ENCODE data around the gene TNC.

Gene TNC

DNA sequence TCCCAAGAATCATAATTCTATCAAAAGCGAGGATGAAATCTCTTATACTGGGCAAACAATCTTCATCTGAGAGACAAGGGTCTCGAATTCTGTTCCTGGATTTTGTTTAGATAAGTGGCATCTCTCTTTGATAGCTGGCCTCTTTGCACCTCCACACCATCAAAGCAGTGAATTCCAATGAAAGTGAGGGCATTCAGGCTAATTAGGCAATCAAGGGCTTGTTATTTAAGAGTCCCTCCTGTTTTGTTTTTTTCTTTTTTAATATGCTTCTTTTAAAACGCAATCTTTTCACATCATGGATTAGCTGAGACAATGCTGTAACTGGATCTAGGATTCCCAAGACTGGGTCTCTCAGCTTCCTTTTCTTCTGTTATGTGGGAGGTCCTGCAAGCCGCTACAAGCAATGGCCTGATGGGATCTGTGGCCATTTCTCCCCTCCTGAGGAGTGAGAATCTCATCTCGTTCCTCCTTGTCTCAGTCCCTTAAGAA lies 67.9 kb downstream of the TNC start:
- no peak overlapping the region for H3K9ac ChIP-seq (ENCODE audit: low read length)
- peak; percentile 56 for DNase-seq
- H3K4me3 ChIP-seq (ENCODE audit: low read length) = no peak overlapping the region
- no peak overlapping the region for H3K4ac ChIP-seq (ENCODE audit: low read depth, low read length)
- H2BK5ac ChIP-seq (ENCODE audit: low read length) = no peak overlapping the region
- no peaks in the 10 kb centered on the region for H3K4me1 ChIP-seq (ENCODE audit: control insufficient read depth, low read depth, low read length)
- no peaks in the 10 kb centered on the region for H3K79me1 ChIP-seq (ENCODE audit: low read length)
- WGBS (ENCODE audit: extremely low coverage, insufficient coverage, low lambda C conversion rate) = no CpG with 5 or more reads among the region's 5 CpGs
- H3K36me3 ChIP-seq (ENCODE audit: control insufficient read depth, insufficient read depth, low read length) = no peaks in the 10 kb centered on the region
- H4K8ac ChIP-seq (ENCODE audit: low read depth, low read length) = no peak overlapping the region
- H3K18ac ChIP-seq (ENCODE audit: low read length) = no peak overlapping the region
- H2BK15ac ChIP-seq (replicated peaks; ENCODE audit: low read depth) = no peak overlapping the region
- H3K27ac ChIP-seq (ENCODE audit: low read depth, low read length) = no peak overlapping the region
- H4K5ac ChIP-seq (ENCODE audit: low read length) = no peak overlapping the region
- H3K79me2 ChIP-seq (ENCODE audit: control insufficient read depth, insufficient read depth, low read length) = no peaks in the 10 kb centered on the region
- no peak overlapping the region for H3K23ac ChIP-seq (ENCODE audit: low read length)
- H2AK5ac ChIP-seq (ENCODE audit: low read length) = no peak overlapping the region
- H2BK120ac ChIP-seq (ENCODE audit: low read depth, low read length) = no peak overlapping the region
- H3K4me2 ChIP-seq (ENCODE audit: low read length) = no peak overlapping the region
- H3K27me3 ChIP-seq (ENCODE audit: insufficient read depth, low read length, poor library complexity) = no peaks in the 10 kb centered on the region
- H3K56ac ChIP-seq (ENCODE audit: low read length) = no peak overlapping the region

DNA sequence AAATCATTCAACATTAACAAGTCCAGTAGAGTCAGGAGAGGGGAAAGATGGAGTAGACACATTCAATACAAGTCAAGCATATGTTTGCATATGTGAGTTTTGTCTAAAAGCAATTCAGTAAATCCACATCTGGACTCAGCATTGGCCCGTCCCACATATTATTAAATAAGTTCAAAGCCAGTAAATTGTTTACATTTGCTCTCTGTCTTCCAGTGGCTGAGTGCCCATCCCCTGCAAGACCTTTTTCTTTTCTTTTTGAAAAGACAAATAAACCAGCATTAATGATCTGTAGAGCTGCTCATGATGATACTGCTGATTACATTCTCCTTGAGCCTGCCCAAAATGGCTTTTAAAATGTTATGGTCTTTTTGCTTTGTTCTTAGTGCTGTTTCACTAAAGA lies 71.1 kb downstream of the TNC start:
- WGBS (ENCODE audit: extremely low coverage, insufficient coverage, low lambda C conversion rate) = no CpG with 5 or more reads among the region's 1 CpG
- no peak overlapping the region for H3K27ac ChIP-seq (ENCODE audit: low read depth, low read length)
- H3K4me3 ChIP-seq (ENCODE audit: low read length) = no peak overlapping the region

DNA sequence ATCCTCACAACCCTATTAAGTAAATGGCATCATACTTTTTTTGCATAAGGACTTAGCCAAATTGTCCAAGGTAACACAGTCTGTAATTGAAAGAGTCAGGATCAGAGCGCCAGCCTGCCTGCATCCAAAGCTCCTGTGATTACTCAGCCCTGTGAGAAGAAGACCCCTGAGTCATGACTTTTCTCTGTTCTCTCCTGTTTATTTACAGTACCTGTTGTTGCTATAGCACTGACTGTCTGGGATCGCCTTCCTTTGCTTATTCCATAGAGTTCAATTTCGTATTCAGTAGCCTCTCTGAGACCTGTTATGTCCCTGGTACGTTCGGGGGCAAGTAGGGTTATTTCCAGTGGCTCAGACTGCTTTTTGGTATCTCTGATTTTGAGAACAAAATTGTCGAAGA lies 71.8 kb downstream of the TNC start:
- Histone ChIP-seq H3K23ac (ENCODE audit: low read length) (no peak overlapping the region), H3K4me3 (ENCODE audit: low read length) (no peak overlapping the region), H4K8ac (ENCODE audit: low read depth, low read length) (no peak overlapping the region), H3K36me3 (ENCODE audit: control insufficient read depth, insufficient read depth, low read length) (peaks cover 3% of the 10 kb centered on the region), H3K4ac (ENCODE audit: low read depth, low read length) (no peak overlapping the region), H3K79me1 (ENCODE audit: low read length) (no peaks in the 10 kb centered on the region), H3K56ac (ENCODE audit: low read length) (no peak overlapping the region), H3K4me2 (ENCODE audit: low read length) (no peak overlapping the region), H3K27me3 (ENCODE audit: insufficient read depth, low read length, poor library complexity) (no peaks in the 10 kb centered on the region), H3K79me2 (ENCODE audit: control insufficient read depth, insufficient read depth, low read length) (no peaks in the 10 kb centered on the region), H2BK15ac (replicated peaks; ENCODE audit: low read depth) (no peak overlapping the region), H2BK5ac (ENCODE audit: low read length) (no peak overlapping the region), H3K27ac (ENCODE audit: low read depth, low read length) (no peak overlapping the region), H2AK5ac (ENCODE audit: low read length) (no peak overlapping the region), H3K9ac (ENCODE audit: low read length) (no peak overlapping the region), H3K18ac (ENCODE audit: low read length) (no peak overlapping the region), H2BK120ac (ENCODE audit: low read depth, low read length) (no peak overlapping the region), H4K5ac (ENCODE audit: low read length) (no peak overlapping the region), H3K4me1 (ENCODE audit: control insufficient read depth, low read depth, low read length) (no peaks in the 10 kb centered on the region)
- WGBS (ENCODE audit: extremely low coverage, insufficient coverage, low lambda C conversion rate) = no CpG with 5 or more reads among the region's 6 CpGs
- DNase-seq = peak; percentile 53

More for the DNA sequence above, 71.1 kb downstream of the TNC start:
- Histone ChIP-seq H4K5ac (ENCODE audit: low read length) (no peak overlapping the region), H3K18ac (ENCODE audit: low read length) (no peak overlapping the region), H3K9ac (ENCODE audit: low read length) (no peak overlapping the region), H2AK5ac (ENCODE audit: low read length) (no peak overlapping the region), H4K8ac (ENCODE audit: low read depth, low read length) (no peak overlapping the region), H3K36me3 (ENCODE audit: control insufficient read depth, insufficient read depth, low read length) (peaks cover 2% of the 10 kb centered on the region), H3K79me1 (ENCODE audit: low read length) (no peaks in the 10 kb centered on the region), H2BK120ac (ENCODE audit: low read depth, low read length) (no peak overlapping the region), H3K27me3 (ENCODE audit: insufficient read depth, low read length, poor library complexity) (no peaks in the 10 kb centered on the region), H3K4me1 (ENCODE audit: control insufficient read depth, low read depth, low read length) (no peaks in the 10 kb centered on the region), H3K79me2 (ENCODE audit: control insufficient read depth, insufficient read depth, low read length) (no peaks in the 10 kb centered on the region), H3K4ac (ENCODE audit: low read depth, low read length) (no peak overlapping the region), H3K23ac (ENCODE audit: low read length) (no peak overlapping the region), H2BK5ac (ENCODE audit: low read length) (no peak overlapping the region), H2BK15ac (replicated peaks; ENCODE audit: low read depth) (no peak overlapping the region), H3K56ac (ENCODE audit: low read length) (no peak overlapping the region), H3K4me2 (ENCODE audit: low read length) (no peak overlapping the region)
- no peak for DNase-seq

DNA sequence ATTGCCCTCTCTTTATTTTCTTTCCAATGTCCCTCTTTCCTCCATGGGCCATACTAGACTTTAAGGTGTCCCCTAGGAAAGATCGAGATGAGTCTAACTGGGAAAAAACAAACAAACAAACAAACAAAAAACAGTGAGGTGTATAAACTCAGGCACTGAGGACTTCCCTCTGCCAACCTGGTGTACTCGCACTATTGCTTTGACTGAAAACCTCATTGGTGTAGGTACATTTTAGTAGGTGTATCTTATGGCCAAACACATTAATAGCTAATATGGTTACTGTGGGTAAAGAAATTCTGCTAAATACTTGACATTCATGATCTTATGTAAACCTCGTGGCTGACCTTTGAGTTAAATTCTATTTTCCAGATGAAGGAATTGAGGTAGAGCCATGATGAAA lies 74.3 kb downstream of the TNC start:
- no peak overlapping the region for H3K4me2 ChIP-seq (ENCODE audit: low read length)
- no peak overlapping the region for H2BK5ac ChIP-seq (ENCODE audit: low read length)
- no peak overlapping the region for H3K18ac ChIP-seq (ENCODE audit: low read length)
- H3K79me2 ChIP-seq (ENCODE audit: control insufficient read depth, insufficient read depth, low read length) = no peaks in the 10 kb centered on the region
- H3K9ac ChIP-seq (ENCODE audit: low read length) = no peak overlapping the region
- H3K56ac ChIP-seq (ENCODE audit: low read length) = no peak overlapping the region
- H2BK15ac ChIP-seq (replicated peaks; ENCODE audit: low read depth) = no peak overlapping the region
- no peak overlapping the region for H3K4ac ChIP-seq (ENCODE audit: low read depth, low read length)
- no peak overlapping the region for H2BK120ac ChIP-seq (ENCODE audit: low read depth, low read length)
- no peak for DNase-seq
- H2AK5ac ChIP-seq (ENCODE audit: low read length) = no peak overlapping the region
- H3K4me1 ChIP-seq (ENCODE audit: control insufficient read depth, low read depth, low read length) = no peaks in the 10 kb centered on the region
- no peaks in the 10 kb centered on the region for H3K79me1 ChIP-seq (ENCODE audit: low read length)
- no peak overlapping the region for H4K8ac ChIP-seq (ENCODE audit: low read depth, low read length)
- H3K27ac ChIP-seq (ENCODE audit: low read depth, low read length) = no peak overlapping the region
- no peak overlapping the region for H3K23ac ChIP-seq (ENCODE audit: low read length)
- WGBS (ENCODE audit: extremely low coverage, insufficient coverage, low lambda C conversion rate) = no CpG with 5 or more reads among the region's 3 CpGs
- no peaks in the 10 kb centered on the region for H3K27me3 ChIP-seq (ENCODE audit: insufficient read depth, low read length, poor library complexity)
- peaks cover 3% of the 10 kb centered on the region for H3K36me3 ChIP-seq (ENCODE audit: control insufficient read depth, insufficient read depth, low read length)
- no peak overlapping the region for H3K4me3 ChIP-seq (ENCODE audit: low read length)
- H4K5ac ChIP-seq (ENCODE audit: low read length) = no peak overlapping the region

DNA sequence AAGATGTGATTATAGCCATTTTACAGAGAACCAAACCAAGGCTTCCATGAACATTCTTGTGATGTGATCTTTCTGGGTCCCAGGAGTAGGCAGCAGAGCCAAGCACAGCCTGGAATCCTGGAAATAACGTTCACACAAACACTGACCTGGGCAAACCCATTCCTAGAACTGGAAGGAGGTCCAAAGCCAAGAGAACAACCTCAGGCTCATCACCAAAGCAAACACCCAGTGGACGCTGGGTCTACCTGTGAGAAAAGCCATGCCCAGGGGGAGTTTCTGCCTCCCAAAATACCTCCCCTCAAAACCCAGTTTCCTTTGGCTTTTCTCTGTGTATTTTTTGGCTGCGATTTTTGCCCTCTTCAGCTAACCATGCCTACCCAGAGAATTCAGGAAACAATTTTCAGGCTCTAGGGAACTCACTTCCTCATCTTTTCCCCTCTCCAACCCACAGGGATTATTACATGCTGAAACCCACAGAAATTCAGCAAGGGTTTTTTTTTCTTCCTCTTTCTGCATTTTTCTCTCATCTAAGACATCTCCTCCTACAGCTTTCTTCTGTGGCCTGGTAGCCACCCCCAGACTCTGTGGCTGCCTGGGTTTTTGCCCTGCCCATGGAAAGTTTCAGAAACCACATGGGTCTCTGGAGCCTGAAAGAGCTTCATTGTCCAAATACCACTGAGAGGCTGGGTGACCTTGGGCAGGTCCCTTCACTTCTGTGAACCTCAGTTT lies 75.0 kb downstream of the TNC start:
- Histone ChIP-seq H2BK120ac (ENCODE audit: low read depth, low read length) (no peak overlapping the region), H2AK5ac (ENCODE audit: low read length) (no peak overlapping the region), H3K36me3 (ENCODE audit: control insufficient read depth, insufficient read depth, low read length) (peaks cover 6% of the 10 kb centered on the region), H3K56ac (ENCODE audit: low read length) (no peak overlapping the region), H4K8ac (ENCODE audit: low read depth, low read length) (no peak overlapping the region), H3K9ac (ENCODE audit: low read length) (no peak overlapping the region), H4K5ac (ENCODE audit: low read length) (no peak overlapping the region), H3K18ac (ENCODE audit: low read length) (no peak overlapping the region), H3K4me2 (ENCODE audit: low read length) (no peak overlapping the region), H3K23ac (ENCODE audit: low read length) (no peak overlapping the region), H3K4me3 (ENCODE audit: low read length) (no peak overlapping the region), H3K79me1 (ENCODE audit: low read length) (no peaks in the 10 kb centered on the region), H2BK5ac (ENCODE audit: low read length) (no peak overlapping the region), H3K27ac (ENCODE audit: low read depth, low read length) (no peak overlapping the region), H3K79me2 (ENCODE audit: control insufficient read depth, insufficient read depth, low read length) (no peaks in the 10 kb centered on the region), H3K4ac (ENCODE audit: low read depth, low read length) (no peak overlapping the region), H2BK15ac (replicated peaks; ENCODE audit: low read depth) (no peak overlapping the region), H3K4me1 (ENCODE audit: control insufficient read depth, low read depth, low read length) (no peaks in the 10 kb centered on the region), H3K27me3 (ENCODE audit: insufficient read depth, low read length, poor library complexity) (no peaks in the 10 kb centered on the region)
- no peak for DNase-seq
- no CpG with 5 or more reads among the region's 3 CpGs for WGBS (ENCODE audit: extremely low coverage, insufficient coverage, low lambda C conversion rate)
